K562 (cell line): ENCODE data around the gene MRPL37. TPM values are rescaled to one million over a fixed set of nuclear protein-coding genes. Genes with fewer than 3 reads are reported as not detected.

Source experiments
- CHD7 ChIP-seq: fragments of 200-600 bp; sonication (generic); IDR thresholded peaks from one replicate; pipeline ENCODE4 v1.6.1; 2012; ENCODE audit warnings: mild to moderate bottlenecking, low read depth, low read length, inconsistent platforms
- EGR1 ChIP-seq: fragments of 450-650 bp; conservative IDR thresholded peaks from 2 replicates; pipeline ENCODE4 v1.6.1; 2017; ENCODE audit warnings: mild to moderate bottlenecking
- FOXP1 ChIP-seq: sonication (generic); formaldehyde crosslinking; IDR thresholded peaks from 2 replicates; pipeline ENCODE4 v1.8.0; 2022; ENCODE audit warnings: mild to moderate bottlenecking, missing genetic modification reagents
- LCOR ChIP-seq: sonication (generic); formaldehyde crosslinking; IDR thresholded peaks from 2 replicates; pipeline ENCODE4 v1.8.0; 2022; ENCODE audit warnings: mild to moderate bottlenecking, missing genetic modification reagents
- NR2C2 ChIP-seq, 2 experiments: fragments of 200-800 bp in 1 of 2; sonication (Bioruptor generic) in 1 of 2; sonication (generic) in 1 of 2; formaldehyde crosslinking in 1 of 2; IDR thresholded peaks; 2 replicates each; pipeline versions ENCODE4 v1.6.1 to v1.8.0; 2016 to 2022; ENCODE audit warnings: mild to moderate bottlenecking in 1 of 2, missing compliant biosample characterization in 1 of 2, missing genetic modification characterization in 1 of 2, missing genetic modification reagents in 1 of 2
- PBX2 ChIP-seq, 2 experiments: IDR thresholded peaks in 1 of 2; conservative IDR thresholded peaks in 1 of 2; 2 replicates each; pipeline ENCODE4 v1.6.1; 2016; ENCODE audit warnings: low read depth in 2 of 2, mild to moderate bottlenecking in 1 of 2, missing compliant biosample characterization in 1 of 2, missing genetic modification characterization in 1 of 2, moderate library complexity in 1 of 2
- PHF21A ChIP-seq: fragments of 450-650 bp; IDR thresholded peaks from 2 replicates; pipeline ENCODE4 v1.6.1; 2017; ENCODE audit warnings: low read depth, borderline replicate concordance
- PRPF4 ChIP-seq: fragments of 200-400 bp; formaldehyde crosslinking; IDR thresholded peaks from one replicate; pipeline ENCODE4 v1.6.1; 2017; ENCODE audit warnings: low read length, low read depth, mild to moderate bottlenecking; ENCODE audit not compliant: insufficient read depth, poor library complexity, severe bottlenecking
- ZBTB9 ChIP-seq: fragments of 450-650 bp; formaldehyde crosslinking; IDR thresholded peaks from 2 replicates; pipeline ENCODE4 v1.4.0; 2020; ENCODE audit warnings: mild to moderate bottlenecking, moderate library complexity
- ZNF217 ChIP-seq: sonication (generic); formaldehyde crosslinking; IDR thresholded peaks from 2 replicates; pipeline ENCODE4 v1.8.0; 2022; ENCODE audit warnings: mild to moderate bottlenecking, missing genetic modification reagents
- polyA plus RNA-seq, 8 experiments: library from polyadenylated mRNA; depleted of rRNA in 4 of 8; stranded (reverse) in 5 of 8; unstranded in 3 of 8; fragments of >200 nt; fragmentation: Nextera tagmentation in 2 of 8; fragmentation: Illumina TruSeq in 1 of 8; extraction: Ambion mirVana in 2 of 8; extraction: Trizol in 1 of 8; gene quantifications; 2 replicates each; pipeline versions ENCODE4 v1.2.1 to v1.2.3, GENCODE V29; 2011 to 2014; ENCODE audit warnings: inconsistent platforms in 1 of 8, missing spikeins in 1 of 8
- total RNA-seq, 7 experiments: library from RNA; depleted of rRNA in 6 of 7; stranded (reverse); fragments of >200 nt in 6 of 7; fragmentation: Illumina TruSeq in 2 of 7; extraction: Trizol in 2 of 7; gene quantifications; 2 replicates each; pipeline versions ENCODE4 v1.2.1 to v1.2.3, GENCODE V29; 2011 to 2021; ENCODE audit warnings: low replicate concordance in 1 of 7

Gene MRPL37
- total and polyA plus RNA-seq, 9 of the 15 experiments (the other 6 are each of a cell fraction or from before 2014, with no cell fraction given), result 52.2 to 303 (median 180) TPM

- no peak for TF ChIP-seq CHD7
- no peak for TF ChIP-seq PHF21A
- TF ChIP-seq ZNF217 (CRISPR knock-in tag), result no peak
- no peak for TF ChIP-seq ZBTB9 (CRISPR knock-in tag)
- peak; percentile 47 for TF ChIP-seq EGR1
- no peak for TF ChIP-seq PRPF4
- no peak for TF ChIP-seq NR2C2 (CRISPR knock-in tag; IDR thresholded peaks at IDR 0.05)
- TF ChIP-seq NR2C2 (tag; IDR thresholded peaks at IDR 0.05), result peak; percentile 77
- TF ChIP-seq FOXP1 (CRISPR knock-in tag), result no peak
- peak; percentile 70 for TF ChIP-seq LCOR (CRISPR knock-in tag)
- no peak for TF ChIP-seq PBX2 (CRISPR knock-in tag; IDR thresholded peaks at IDR 0.05; ENCODE audit: low read depth)
- peak; percentile 61; the same call in 1 of the 2 replicates for TF ChIP-seq PBX2 (tag; conservative IDR thresholded peaks at IDR 0.05; ENCODE audit: low read depth)
These were observed 30.8 kb downstream of the MRPL37 start (continued) for GRCh38 chr1:54230507-54231339.
